Tibial nerve (tissue), 4 donors: ENCODE data around the gene PRR5.

Experiments used
- EP300 ChIP-seq, 2 donors: sonication (generic); formaldehyde crosslinking; IDR thresholded peaks; one replicate each; pipeline ENCODE4 v1.6.1; 2017; ENCODE audit warnings: antibody characterized with exemption in 2 of 2, mild to moderate bottlenecking in 1 of 2
- POLR2A ChIP-seq, 2 donors: fragments of 450-650 bp; IDR thresholded peaks; one replicate each; pipeline ENCODE4 v1.6.1; 2017; ENCODE audit warnings: antibody characterized with exemption in 2 of 2, mild to moderate bottlenecking in 2 of 2, moderate library complexity in 2 of 2
- TF ChIP-seq, protein P1 (sequence below), 5 experiments: fragments of 200-600 bp in 3 of 5; fragments of 450-650 bp in 2 of 5; sonication (generic) in 3 of 5; IDR thresholded peaks; one replicate each; pipeline ENCODE4 v1.5.1; 2016 to 2019; ENCODE audit warnings: antibody characterized with exemption in 5 of 5, mild to moderate bottlenecking in 3 of 5, moderate library complexity in 2 of 5

DNA sequence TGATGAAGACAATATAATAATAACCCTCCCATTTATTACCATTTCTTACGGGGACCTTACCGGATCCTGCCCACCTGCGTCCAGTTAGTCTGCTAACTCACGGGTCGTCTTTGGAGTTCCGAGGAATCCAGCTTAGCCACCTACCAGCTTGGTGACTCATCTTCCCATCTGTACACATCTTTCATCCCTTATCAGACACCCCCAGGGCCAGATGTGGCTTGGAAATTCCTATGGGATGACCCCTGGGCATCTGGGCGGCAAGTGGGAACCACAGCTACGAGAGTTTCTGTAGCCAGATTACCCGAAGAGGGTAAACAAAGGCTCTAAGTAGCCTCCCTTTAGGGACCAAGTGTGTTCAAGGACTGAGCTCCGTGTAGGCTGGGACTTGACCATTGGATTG is 12.8 kb upstream of the PRR5 start:
- TF ChIP-seq, protein P1, sequence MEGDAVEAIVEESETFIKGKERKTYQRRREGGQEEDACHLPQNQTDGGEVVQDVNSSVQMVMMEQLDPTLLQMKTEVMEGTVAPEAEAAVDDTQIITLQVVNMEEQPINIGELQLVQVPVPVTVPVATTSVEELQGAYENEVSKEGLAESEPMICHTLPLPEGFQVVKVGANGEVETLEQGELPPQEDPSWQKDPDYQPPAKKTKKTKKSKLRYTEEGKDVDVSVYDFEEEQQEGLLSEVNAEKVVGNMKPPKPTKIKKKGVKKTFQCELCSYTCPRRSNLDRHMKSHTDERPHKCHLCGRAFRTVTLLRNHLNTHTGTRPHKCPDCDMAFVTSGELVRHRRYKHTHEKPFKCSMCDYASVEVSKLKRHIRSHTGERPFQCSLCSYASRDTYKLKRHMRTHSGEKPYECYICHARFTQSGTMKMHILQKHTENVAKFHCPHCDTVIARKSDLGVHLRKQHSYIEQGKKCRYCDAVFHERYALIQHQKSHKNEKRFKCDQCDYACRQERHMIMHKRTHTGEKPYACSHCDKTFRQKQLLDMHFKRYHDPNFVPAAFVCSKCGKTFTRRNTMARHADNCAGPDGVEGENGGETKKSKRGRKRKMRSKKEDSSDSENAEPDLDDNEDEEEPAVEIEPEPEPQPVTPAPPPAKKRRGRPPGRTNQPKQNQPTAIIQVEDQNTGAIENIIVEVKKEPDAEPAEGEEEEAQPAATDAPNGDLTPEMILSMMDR (IDR thresholded peaks at IDR 0.05), result no peak
- TF ChIP-seq POLR2A (IDR thresholded peaks at IDR 0.05) (no peak), EP300 (IDR thresholded peaks at IDR 0.05) (no peak)
